Stimulated activated CD4-positive, alpha-beta T cell treated with anti-CD3 and anti-CD28 coated beads, Interleukin-4, amount 100 ng/mL, for 24 hours (primary cell): ENCODE results near the gene COPZ2.
A peak's percentile ranks its signal among the peaks of the same experiment; 100 is the strongest.
"Not testable (repeated sequence)": the region's sequence is repeated elsewhere in the genome, so short reads cannot be mapped to it uniquely, and the experiment has no call there.

Experiments used
- DNase-seq: peaks from one replicate; pipeline ENCODE4 v3.0.0-alpha.2; 2020

COPZ2 gene, protein sequence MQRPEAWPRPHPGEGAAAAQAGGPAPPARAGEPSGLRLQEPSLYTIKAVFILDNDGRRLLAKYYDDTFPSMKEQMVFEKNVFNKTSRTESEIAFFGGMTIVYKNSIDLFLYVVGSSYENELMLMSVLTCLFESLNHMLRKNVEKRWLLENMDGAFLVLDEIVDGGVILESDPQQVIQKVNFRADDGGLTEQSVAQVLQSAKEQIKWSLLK

DNA sequence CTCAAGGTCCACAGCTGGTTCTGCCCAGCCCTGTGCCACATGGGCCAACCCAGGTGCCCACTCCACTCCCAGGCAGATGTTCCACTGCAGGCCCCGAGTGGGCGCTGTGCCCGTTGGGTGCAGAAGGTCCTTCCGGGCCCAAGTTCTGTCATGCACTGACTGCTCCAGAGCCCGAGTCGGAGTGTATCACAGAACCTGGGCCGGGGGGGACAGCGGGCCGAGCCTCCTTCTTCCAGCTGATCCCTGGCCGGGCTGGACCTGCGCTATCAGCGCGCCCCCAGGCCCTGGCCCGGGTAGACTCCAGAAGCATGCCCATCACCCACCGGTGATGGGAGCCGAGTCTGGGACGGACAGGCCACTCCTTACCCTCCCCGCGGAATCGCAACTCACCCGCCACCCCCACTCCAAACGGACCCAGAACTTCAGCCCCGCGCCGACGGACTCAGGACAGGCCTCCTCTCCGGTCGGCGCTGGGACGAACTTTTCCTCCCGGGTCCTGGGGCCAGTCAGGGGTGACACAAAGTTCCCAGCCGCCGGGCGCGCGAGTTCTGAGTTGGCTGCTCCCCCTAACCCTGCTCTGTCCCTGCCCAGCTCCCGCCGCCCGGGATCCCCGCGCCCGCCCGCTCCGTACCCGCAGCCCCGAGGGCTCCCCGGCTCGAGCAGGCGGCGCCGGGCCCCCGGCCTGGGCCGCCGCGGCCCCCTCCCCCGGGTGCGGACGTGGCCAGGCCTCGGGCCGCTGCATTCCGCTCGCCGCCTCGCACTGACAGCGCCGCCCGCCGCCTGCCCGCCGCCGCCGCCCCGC is at the start of gene COPZ2:
TSS of gene COPZ2 (minus strand) at position 762 of the 802 bp plus-strand sequence. CDS start at position 742, 20 bp downstream.
- DNase-seq, result peak; percentile 69

DNA sequence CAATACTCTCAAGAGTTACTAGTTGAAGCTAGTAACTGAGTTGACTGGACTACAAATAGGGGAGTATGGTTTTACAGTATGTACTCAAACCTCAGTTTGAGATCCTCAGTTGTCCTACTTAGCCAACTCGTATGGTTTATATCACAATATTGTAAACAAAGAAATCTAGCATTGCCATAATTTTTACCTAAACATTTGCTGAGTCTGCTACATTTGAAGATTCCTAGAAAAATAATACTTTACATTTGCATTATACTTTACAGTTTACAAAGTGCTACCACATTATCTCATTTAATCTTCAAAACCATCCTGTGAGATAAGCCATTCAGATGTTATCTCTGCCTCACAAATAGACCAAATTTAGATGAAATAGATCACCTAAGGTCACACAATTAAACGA is 47.3 kb upstream of the COPZ2 start:
- DNase-seq, result no peak

DNA sequence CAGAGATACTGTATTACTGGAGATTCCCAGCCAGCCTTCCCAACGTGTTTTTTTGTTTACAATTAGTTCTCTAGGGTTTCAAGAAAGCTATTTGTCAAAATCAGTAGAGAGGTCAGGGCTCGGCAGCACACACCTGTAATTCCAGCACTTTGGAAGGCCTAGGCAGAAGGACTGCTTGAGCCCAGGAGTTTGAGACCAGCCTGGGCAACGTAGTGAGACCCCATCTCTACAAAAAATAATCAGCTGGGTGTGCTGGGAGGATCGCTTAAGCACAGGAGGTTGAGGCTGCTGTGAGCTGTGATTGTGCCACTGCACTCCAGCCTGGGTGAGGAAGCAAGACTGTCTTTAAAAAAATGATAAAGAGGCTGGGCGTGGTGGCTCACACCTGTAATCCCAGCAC is 44.3 kb upstream of the COPZ2 start:
- no peak for DNase-seq

DNA sequence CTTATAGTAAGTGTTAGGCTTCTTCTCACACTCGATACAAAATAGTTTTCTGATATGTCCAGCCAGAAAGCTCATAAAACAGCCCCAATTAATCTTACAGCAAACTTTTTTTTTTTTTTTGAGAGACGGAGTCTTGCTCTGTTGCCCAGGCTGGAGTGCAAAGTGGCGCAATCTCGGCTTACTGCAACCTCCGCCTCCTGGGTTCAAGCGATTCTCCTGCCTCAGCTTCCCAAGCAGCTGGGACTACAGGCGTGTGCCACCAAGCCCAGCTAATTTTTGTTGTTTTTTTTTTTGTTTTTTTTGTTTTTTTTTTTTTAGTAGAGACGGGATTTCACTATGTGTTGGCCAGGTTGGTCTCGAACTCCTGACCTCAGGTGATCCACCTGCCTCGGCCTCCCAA is 39.6 kb upstream of the COPZ2 start:
- not testable (repeated sequence) for DNase-seq

DNA sequence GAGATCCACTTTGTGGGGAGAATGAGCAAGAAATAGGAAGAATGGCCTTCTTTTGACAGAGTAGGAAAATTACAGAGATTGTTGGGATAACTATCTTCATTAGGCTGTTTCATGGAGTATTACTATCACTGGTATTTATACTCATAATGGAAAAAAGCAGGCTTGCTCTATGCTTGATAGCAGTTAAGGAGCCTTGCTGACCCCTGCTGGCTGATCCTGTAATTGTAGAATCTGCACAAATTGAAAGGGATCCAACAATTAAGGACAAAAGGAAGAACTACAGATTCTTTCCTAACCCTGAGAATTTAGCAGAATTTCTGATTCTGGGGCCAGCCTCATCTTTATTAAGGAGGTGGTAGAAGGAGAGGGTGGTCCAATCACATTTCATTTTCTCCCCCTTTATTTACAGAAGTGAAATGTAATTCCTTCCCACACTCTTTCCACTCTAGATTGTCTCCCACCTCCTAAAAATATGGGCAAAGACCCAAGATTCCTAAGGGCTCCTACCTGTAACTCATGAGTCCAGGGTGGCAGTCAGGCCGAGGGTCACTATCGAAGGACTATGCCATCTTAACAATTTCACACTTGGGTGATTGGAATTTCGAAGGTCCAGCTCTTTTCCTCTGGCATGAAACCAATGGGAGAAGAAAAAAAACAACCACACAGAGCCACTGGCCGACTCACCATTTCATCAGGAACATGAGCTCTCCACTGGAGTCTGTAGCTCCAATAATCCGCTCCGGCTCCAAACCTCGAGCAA is 36.9 kb upstream of the COPZ2 start:
- peak; percentile 80 for DNase-seq

DNA sequence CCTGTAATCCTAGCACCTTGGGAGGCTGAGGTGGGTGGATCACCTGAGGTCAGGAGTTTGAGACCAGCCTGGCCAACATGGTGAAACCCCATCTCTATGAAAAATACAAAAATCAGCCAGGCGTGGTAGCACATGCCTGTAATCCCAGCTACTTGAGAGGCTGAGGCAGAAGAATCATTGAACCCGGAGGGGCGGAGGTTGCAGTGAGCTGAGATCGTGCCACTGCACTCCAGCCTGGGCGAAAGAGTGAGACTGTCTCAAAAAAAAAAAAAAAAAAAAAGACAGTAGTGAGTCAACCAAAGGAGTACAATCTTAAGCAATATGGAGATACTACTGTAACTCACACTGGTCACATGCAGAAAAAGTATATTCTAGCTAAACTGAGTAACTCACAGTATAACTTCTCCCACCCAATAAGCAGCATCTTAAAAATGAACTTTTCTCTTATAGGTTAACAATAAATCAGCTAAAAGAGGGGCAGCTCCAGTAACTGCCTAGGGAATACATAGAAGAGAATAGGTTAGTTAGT is 36.0 kb upstream of the COPZ2 start:
- DNase-seq, result not testable (repeated sequence)

DNA sequence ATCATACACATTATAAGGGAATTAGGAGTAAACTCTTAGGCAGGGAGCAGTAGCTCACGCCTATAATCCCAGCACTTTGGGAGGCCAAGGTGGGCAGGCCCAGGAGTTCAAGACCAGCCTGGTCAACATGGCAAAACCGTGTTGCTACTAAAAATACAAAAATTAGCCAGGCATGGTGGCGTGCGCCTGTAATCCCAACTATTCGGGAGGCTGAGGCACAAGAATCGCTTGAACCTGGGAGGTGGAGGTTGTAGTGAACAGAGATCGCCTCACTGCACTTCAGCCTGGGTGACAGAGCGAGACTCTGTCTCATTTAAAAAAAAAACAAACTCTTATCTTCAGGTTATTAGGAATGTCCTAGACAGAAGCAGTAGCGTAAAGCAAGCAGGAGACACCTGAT is 35.2 kb upstream of the COPZ2 start:
- not testable (repeated sequence) for DNase-seq

DNA sequence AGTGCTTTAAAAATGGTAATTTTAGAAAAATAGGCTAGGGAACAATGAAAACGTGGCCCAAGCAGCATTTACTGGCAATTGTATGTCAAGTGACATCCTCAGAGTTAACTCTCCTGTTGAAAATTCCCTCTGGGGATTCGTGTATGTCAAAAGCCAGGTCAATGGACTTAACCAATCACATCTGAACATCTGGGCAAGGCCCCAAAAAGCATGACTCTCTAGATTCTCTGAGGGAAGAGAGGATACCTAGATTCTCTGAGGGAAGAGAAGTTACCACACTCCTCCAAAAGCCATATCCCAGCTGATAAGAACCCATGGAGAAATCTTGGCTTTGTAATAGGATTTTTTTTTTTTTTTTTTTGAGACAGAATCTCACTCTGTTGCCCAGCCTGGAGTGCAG is 34.1 kb upstream of the COPZ2 start:
- no peak for DNase-seq

DNA sequence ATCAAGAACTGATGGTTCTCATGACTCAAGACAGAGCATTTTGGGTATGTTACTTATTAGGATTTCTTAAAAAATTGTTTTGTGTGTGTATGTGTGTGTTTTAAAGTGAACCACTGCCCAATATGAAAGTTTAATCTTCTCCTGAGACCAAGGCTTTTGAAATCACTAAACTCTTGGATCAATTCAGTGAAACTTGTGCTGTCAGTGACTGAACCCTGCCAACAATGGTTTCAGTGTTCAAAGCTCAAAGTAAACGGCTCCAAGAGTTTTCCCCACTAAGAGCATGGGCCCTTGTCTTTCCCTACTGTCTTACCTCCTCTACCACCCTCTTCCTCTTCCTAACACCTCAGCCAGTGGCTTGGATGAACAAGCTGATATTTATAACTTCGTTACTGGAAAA is 32.6 kb upstream of the COPZ2 start:
- DNase-seq, result no peak

DNA sequence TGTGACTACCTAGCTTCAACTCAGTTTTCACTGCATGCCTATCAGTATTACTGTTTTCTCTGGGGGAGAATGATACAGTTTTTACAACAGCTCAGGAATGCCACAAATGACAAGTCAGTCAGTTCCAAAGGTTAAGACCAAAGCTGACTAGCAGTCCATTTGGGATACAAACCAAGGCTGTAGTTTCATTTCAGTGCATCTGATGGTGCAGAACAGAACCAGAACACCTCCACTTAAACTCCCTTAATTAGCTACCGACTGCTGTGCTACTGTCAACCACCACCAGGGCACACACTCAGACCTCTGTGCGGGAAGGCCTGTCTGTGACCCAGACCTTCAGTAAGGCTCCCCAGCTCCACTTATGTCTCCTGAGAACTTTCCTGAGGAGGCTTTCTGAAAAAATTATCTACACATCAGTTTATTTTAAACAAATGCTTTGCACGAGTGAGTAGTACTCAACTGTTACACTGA is 30.9 kb upstream of the COPZ2 start:
- DNase-seq, result no peak

DNA sequence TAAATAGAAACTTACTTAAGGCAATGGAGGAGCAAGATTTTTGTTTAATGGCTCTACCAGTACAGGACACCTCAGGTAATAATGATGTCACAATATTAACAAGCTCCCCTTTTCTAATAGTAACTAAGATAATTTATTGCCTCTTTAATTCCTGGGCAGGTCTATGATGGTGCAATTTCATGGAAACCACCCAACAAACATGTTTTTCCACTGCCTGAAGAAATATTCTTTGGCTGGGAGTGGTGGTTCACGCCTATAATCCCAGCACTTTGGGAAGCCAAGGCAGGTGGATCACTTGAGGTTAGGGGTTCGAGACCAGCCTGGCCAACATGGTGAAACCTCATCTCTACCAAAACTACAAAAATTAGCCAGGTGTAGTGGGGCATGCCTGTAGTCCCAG is 30.2 kb upstream of the COPZ2 start:
- not testable (repeated sequence) for DNase-seq

DNA sequence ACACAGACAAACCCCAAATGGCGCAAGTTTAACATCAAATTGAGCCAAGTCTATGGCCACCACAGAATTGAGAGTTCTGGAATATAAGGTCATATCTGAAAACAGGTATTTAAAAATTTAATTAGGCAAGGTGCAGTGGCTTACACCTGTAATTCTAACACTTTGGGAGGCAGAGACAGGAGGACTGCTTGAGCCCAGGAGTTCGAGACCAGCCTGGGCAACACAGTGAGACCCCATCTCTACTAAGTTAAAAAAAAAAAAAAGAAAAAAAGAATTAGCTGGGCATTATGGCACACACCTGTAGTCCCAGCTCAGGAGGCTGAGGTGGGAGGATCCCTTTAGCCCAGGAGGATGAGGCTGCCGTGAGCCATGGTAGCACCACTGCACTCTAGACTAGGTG is 29.6 kb upstream of the COPZ2 start:
- DNase-seq, result no peak

DNA sequence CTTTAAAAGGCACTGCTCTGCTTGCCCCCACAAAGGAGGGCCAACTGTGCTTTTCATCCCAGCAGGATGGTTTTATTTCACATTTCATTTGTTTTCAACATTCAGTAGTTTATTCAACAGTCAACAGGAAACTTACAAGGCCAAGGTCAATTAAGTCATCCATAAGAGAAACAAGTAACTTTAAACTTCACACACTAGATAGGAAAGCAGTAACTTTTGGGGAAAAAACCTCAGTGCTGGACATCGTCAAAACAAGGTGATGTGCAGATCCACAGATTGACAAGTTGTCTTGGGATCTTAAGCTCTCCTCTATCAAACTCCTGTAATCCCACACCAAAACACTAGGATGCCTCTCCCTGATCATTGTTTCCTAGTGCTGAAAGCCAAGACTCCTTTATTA is 29.1 kb upstream of the COPZ2 start:
- DNase-seq, result no peak

DNA sequence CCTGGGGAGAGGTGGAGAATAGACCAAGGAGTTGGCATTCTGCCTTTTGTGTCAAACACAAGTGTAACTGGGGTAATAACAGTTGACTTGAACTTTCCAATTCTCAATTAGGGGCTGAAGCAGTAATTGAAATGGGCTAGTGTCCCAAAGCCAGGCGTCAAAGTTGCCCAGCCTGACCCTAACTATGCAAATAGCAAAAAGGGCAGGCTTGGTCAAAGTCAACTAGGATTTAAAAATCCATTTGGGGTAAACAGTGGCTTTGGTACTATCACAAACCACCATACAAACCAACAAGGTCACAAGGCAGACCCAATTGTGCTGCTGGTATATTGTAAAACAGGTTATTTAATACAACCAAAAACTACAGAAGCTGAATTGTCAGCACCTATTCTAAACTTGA is 28.6 kb upstream of the COPZ2 start:
- no peak for DNase-seq

DNA sequence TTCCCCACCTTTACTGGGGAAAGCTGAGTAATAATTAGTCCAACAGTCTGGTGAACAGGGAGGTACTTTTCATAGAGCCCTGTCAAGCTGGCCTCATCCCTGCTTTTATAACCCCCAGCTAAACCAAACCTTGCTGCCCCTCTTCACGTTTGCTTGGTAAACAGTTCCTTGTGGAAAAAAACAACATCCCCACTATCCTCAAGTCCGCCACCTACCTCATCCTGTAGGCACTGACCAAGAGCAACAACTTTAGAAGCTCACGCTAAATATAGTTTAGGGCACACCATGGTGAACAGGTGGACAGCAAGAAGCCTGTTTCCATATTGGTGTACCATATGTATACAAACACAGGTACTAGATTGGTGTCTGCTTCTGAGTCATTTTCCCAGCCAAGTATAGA is 27.0 kb upstream of the COPZ2 start:
- DNase-seq, result no peak

DNA sequence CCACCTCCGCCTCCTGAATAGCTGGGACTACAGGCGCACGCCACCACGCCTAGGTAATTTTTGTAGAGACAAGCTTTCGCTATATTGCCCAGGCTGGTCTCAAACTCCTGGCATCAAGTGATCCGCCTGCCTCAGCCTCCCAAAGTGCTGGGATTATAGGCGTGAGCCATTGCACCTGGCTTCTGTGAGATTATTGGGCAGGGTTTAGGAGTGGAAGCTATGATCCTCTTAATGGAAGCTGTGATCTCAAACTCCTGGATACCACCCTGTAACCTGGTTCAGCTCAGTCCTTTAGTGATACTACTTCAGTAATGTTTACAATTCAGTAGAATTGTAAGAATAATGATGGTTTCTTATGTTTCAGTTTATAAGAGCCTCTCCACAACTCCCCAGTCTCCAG is 24.7 kb upstream of the COPZ2 start:
- no peak for DNase-seq

DNA sequence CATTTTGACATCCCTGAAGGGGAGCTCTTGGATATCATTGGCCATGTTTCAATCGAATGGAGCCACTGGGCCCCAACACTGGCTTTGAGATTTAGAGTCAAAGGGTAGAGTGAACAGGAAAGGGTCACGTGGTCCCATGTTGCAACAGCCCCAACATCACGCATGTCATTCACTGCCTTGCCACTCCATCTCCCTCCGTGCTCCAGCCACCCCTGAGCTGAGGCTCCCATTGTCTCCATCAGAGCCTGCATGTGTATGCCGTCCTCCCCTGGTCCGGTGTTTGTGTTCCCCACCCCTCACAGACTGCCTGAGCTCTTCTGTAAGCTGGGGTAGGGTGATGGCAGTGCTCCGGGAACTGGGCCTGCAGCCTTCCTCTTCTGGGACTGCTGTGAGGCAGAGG is 22.7 kb upstream of the COPZ2 start:
- DNase-seq, result no peak

DNA sequence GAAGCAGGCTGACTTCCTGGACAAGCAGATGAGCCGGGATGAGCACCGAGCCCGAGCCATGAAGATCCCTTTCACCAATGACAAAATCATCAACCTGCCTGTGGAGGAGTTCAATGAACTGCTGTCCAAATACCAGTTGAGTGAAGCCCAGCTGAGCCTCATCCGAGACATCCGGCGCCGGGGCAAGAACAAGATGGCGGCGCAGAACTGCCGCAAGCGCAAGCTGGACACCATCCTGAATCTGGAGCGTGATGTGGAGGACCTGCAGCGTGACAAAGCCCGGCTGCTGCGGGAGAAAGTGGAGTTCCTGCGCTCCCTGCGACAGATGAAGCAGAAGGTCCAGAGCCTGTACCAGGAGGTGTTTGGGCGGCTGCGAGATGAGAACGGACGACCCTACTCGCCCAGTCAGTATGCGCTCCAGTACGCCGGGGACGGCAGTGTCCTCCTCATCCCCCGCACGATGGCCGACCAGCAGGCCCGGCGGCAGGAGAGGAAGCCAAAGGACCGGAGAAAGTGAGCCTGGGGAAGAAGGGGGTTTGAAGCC is 21.6 kb upstream of the COPZ2 start:
- no peak for DNase-seq

DNA sequence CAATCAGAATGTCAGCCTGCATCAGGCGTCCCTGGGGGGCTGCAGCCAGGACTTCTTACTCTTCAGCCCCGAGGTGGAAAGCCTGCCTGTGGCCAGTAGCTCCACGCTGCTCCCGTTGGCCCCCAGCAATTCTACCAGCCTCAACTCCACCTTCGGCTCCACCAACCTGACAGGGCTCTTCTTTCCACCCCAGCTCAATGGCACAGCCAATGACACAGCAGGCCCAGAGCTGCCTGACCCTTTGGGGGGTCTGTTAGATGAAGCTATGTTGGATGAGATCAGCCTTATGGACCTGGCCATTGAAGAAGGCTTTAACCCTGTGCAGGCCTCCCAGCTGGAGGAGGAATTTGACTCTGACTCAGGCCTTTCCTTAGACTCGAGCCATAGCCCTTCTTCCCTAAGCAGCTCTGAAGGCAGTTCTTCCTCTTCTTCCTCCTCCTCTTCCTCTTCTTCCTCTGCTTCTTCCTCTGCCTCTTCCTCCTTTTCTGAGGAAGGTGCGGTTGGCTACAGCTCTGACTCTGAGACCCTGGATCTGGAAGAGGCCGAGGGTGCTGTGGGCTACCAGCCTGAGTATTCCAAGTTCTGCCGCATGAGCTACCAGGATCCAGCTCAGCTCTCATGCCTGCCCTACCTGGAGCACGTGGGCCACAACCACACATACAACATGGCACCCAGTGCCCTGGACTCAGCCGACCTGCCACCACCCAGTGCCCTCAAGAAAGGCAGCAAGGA is 21.0 kb upstream of the COPZ2 start:
- no peak for DNase-seq

DNA sequence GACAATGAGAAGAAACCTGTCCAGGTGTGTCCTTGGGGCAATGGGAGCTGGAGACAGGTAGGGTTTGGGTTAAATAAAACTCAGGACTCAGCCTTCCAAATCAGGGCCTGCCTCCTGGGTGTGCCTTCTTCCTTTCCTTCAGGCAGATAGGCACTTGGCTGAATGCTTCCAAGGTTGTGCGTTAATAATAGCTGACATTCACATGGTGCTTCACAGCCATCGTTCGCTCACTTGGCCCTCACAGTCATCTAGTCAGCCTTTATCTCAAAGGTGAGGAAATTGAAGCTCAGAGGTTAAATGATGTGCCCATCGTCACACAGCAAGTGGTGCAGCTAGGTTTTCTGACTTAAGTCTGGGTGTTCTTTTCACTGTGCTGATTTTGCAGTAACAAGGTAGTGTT is 20.0 kb upstream of the COPZ2 start:
- no peak for DNase-seq

DNA sequence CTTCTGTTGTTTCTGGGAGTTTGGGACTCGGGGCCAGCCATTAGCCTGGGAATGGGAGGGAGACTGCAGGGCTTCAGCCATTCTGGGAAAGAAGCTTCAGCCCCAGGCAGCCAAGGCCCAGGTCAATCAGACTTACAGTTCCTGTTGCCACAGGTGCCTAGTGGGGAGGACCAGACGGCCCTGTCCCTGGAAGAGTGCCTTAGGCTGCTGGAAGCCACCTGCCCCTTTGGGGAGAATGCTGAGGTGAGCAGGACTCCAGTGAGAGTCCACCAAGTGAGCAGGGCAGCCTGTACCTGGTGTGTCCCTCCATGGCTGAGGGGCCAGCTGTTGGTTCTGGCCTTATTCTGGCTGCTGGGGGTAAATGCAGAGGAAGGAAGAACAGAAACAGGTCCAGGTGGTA is 19.3 kb upstream of the COPZ2 start:
- DNase-seq, result no peak

DNA sequence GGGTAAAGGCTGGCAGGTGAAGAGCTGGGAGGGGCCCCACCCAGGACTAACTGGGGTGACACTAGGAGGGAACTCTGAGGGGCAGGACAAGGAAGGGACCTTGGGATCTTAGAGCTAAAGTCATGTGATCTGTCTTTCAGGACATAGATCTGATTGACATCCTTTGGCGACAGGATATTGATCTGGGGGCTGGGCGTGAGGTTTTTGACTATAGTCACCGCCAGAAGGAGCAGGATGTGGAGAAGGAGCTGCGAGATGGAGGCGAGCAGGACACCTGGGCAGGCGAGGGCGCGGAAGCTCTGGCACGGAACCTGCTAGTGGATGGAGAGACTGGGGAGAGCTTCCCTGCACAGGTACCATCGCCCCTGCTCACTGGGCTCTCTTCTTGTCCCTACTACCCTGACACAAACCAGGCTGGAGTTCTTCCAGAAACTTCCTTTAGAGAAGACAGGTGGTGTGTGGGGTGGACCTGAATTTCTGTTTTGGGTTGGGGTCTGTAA is 18.7 kb upstream of the COPZ2 start:
- DNase-seq, result no peak
